GM19043 (cell line): ENCODE results near the gene TIMP4.
A peak's percentile ranks its signal among the peaks of the same experiment; 100 is the strongest.

ENCODE experiments used
- ATAC-seq: cut with Tn5 transposase; IDR thresholded peaks from one replicate; pipeline ENCODE4 v1.9.1; 2021; ENCODE audit warnings: low read depth; ENCODE audit not compliant: unreplicated experiment

Gene TIMP4

DNA sequence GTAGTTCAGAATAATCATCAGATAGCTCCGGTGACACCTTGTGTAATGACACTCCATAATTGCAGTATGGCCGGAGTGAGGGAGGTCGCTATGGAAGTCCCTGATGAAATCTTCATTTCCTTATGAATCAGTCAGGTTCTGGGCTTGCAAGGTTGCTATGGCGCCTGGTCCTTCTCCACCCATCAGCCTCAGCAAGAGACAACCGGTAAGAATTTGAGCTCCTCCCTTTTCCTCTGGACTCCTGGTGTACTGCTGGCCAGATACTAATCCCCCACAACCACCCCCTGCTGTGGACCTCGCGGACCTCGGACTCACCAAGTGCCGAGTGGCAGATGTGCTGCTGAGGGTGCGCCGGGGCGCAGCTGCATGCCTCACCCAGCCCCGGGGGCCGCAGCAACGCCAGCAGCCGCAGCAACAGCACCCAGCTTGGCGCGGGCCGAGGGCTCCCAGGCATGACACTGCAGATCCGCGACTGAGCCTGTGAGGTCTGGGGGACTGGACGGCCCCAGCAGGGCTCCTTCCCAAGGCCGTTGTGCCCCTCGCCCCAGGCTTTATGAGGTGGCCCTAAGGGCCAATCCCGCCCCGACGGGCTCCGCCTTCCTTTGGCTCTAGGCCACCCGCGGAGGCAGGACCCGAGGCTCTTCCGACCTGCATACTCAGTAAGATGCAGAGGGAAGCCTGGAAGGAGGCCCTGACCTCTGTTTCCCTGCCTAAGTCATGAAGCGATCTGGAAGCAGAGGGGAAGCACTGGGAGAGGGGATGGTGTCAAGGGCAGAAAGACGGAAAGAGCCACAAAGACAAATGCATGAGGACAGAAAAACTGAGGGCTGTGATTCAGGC, at the start of gene TIMP4:
TIMP4 (minus strand) TSS at position 526 of the 840 bp plus-strand sequence; CDS start at position 454, 72 bp downstream.
- no peak for ATAC-seq

DNA sequence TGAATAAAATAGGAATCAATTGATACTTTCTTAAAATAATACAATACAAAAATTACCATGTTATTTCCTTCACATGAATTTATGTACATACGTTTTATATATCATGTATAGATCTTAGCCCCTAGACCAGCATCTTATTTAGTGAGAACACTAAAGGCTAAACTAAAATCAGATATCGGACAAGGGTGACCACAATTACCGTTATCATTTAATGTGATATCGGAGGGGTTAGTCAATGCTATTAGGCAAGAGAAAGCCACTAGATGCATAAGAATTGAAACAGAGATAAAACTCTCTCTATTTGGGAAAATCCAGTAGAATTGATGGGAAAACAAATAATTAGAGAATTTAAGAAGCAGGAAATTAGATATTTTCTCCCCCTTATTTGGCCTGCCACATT, 46.5 kb upstream of the TIMP4 start:
- no peak for ATAC-seq

DNA sequence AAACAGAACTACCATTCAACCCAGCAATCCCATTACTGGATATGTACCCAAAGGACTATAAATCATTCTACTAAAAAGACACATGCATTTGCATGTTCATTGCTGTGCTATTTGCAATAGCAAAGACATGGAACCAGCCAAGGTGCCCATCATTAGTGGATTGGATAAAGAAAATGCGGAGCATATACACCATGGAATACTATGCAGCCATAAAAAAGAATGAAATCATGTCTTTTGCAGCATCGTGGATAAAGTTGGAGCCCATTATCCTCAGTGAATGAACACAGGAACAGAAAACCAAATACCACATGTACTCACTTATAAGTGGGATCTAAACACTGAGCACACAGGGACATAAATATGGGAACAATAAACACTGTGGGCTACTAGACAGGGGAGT, 43.1 kb upstream of the TIMP4 start:
- ATAC-seq = no peak

DNA sequence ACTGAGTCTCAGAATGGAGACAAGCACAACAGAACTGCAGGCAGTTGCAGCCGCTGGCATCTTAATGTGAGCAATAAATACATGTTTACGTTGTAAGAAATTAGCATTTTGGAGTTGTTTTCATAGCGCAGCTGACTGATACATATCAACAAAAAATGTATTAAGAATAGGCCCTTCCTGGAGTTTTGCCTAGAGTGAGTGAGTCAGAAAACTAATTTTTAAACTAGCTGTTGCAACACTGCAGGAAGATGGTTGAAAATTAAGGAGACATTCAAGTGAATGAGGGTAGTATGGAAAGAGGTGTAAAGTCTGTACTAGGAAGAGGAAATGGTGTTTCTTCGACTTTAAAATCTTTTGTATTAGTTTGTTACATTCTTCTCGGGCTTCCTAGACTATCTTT, 39.6 kb upstream of the TIMP4 start:
- no peak for ATAC-seq

DNA sequence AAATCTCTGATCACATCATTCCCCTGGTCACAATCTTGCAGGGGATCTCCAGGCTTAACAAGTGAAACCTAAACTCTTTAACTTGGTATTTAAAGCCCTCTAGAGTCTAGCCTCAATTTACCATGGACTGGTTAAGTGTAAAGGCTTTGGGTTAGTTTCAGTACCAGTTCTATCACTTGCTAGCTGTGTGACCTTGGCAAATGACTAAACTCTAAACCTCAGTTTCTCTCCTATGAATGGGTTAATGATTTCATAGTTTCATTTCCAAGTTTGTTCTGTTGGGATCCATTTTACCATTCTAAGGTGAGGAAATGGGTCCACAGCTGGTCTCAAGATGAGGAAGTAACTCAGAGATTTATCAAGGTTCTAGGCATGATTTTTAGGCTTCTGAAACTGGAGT, 38.8 kb upstream of the TIMP4 start:
- peak; percentile 41 for ATAC-seq

DNA sequence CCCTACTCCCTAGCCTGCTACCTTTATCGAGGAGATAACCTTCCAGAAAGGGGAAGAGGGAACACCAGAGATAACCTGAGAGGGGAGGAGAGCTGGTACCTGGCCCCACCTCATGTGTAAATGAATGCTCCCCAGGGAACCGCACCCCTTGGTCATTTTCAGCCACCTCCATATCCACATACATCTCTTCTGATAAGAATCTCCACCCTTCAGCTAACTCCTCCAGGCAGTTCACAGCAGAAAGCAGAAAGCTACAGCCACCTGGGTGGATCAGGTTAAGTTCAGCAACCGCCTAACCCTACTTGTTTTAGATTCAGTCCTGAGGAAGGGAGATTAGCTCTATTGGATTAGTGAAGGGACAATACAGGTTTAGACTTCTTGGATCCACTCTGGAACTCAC, 38.0 kb upstream of the TIMP4 start:
- no peak for ATAC-seq

DNA sequence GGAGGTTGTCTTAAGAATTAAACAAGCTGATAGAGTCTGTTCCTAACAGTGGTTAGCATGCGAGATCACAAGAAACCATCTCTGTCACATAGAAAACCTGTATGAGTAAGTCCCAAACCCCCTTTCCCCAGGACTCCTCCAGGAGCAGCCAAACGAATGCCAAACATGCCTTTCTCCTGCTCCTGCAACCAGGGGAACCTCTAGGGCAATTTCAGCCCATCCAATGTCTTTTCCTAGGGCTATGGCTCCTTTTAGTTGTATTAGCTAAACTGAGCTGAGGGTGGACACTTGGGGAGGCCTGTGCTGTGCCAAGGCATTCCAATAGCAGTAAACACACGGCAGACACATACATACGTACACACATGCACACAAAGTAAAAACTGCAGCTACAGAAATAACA, 36.5 kb upstream of the TIMP4 start:
- no peak for ATAC-seq

DNA sequence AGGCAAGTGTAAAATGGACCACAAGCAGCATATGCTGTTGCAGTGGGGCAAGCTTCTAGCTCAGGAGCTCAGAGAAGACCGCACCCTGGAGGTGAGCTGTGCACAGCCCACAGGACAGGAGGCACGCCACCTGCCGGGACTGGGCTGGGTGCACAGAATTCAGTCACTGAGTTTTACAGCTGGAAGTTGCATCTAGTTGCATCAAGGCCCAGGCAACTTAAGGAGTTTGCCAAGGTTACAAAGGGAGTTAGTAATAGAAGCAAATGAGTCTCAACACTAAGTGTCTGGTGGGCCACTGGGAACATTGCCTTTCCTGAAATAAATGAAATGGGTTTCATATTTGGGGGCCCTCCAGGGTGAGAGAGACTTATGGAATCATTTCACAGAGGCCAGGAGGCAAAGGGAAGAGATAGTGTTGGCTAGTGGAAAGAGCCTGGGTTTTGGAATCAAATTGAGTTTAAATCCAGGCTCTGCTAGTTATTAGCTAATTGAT, 36.0 kb upstream of the TIMP4 start:
- ATAC-seq = peak; percentile 47

DNA sequence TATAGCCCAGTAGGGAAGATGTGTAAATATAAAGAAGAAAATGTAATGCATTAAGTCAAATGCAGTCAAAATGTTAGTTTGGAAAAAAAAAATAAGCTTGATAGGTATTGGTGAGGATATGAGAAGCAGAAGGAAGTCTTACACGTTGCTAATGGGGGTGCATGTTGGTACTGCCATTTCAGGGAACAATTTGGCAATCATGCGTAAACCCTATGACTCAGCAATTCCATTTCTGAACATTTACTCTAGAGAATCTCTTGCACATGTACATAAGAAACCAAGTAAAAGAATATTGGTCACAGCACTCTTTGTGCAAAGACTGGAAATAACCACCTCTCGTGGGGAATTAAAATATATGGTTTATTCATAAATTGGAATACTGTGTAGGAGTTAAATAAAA, 35.5 kb upstream of the TIMP4 start:
- ATAC-seq = peak; percentile 21

DNA sequence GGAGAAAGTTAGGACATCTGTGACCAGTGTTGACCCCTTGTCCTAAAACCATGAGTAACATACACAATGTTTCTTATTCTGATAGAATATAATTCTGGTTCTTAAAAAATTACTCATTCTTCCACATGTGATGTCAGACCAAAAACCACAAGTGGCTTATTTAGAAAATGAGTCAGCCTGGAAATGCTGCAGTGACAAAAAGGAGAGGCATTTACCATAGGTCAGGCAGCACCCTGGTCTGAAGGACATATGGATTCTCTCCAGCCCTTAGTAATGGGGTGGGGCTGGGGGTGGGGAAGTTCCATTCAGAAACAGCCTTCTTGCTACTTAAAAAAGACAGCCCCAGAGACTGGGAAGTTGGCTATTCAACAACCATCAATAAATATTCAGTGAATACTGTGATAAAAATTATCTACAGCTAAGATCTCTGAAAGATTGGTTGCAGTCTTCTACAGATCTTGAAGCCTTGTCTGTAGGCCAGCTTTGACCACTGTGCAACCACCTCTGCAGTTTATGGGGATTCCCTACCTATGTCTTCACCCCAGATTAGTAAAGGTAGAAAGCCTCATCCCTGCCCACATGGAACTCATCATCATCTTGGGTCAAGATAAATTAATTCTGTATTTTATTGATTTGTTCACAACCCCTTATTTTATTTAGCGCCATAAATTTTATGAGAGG, 34.9 kb upstream of the TIMP4 start:
- peak; percentile 51 for ATAC-seq

DNA sequence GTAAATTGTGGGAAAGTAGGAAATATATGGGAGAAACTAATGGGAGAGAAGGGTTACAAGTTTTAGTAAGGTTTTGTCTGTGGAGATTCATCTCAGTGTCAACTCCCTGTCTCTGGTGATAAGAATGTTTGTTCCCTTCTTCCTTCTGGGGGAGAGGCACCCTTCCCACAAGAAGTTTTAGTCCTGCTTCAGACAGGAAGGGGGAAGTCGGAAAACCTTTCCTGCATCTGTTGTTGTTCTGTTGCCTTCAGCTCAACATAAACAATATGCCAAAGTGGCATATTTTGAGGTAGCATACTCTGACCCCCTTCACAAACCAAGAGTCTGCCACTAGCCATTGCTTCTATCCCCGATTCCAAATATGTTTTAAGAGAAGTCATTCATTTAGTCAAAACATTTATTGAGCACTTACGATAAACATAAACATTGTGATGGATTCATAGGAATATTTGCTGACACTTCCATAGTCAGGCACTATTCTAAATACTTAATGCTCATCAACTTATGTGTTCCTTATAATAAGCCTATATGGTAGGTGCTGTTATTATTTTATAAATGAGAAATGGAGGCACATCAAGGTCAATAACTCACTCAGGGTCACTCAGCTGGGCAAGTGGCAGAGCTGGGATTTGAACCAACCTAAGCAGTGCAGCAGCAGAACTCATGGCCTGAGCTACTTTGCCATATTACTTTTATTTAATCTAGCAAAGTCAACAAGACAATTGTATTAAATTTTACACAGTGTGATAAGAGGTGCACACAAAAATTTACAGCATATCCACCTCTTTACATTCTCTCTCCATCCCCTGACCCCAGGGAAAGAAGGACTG, 34.2 kb upstream of the TIMP4 start:
- ATAC-seq = no peak

DNA sequence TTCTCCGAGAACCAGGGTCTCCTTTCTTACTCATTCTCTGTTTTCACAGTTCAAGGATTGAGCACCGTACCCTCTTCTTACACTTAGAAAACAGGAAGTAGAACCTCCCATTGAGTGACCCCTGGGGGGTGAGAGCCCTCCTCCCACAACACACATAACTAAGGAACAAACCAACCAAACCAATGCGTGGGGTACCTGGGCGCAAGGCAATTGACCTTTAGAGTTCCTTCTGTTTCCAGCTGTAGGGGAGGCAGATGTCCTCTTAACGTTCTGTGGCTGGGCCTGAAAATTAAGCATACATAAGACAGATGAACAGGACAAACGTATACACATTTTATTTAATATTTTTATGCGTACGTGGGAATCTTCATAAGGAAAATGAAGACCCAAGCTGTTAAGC, 33.5 kb upstream of the TIMP4 start:
- no peak for ATAC-seq

DNA sequence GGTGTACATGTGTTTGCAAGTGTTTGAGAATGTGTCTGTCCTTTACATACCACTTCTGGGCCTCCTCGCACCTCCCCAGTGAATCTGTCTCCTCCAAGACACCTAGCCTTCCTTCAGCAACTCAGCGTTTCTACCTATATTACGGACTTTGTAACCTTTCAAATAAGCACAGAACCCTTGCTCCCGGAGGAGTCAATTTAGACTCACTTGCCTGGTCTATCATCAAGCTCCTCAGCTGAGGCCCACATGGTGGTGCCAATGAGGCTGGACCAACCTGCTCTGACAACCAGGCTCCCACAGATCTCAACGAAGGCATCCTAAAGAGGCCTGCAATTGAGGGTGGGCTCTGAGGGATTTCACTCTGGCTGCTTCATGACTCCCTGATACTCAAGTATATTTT, 32.8 kb upstream of the TIMP4 start:
- no peak for ATAC-seq

DNA sequence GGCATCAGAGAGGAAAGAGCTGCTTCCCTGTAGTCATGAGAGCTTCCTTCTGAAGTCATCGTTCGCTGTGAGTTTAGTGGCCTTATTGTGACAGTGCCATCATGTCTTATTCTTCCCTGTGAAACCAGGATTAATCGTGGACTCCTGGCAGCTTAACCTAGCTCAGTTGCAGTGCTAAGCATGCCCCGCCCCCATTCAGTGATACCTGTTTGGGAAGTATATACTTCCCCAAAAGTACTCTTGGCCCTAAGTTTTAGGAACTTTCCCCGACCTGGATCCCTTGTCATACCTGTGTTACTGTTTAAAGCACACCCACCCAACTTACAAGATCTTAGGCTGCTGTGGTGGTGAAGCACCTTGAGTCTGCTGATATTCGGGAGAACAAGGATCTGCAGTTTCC, 32.1 kb upstream of the TIMP4 start:
- no peak for ATAC-seq

DNA sequence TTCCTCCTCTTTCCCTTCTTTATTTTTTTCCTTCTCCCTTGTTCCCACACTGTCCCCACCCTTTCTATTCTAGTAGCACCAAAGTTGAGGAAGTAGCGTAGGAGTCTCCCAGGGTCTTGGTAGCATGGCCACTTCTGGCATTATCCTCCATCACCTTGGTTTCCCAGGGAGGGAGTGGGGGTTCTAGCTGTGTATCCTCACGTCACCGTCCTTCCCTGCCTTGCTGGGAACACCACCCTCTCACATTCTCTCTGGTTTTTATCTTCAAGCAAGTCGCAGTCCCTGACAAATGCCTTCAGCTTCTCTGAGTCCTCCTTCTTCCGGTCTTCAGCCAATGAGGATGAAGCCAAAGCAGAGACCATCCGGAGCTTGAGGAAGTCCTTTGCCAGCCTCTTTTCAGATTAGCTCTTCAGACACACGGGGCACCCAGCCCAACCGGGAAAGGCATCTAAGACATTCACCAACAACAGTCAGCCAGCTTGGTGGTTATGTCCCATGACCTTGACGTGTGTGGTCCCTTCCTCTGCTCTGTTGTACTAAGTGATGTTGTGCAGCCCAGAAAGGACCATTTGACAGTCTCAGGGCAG, 31.6 kb upstream of the TIMP4 start:
- ATAC-seq = no peak

DNA sequence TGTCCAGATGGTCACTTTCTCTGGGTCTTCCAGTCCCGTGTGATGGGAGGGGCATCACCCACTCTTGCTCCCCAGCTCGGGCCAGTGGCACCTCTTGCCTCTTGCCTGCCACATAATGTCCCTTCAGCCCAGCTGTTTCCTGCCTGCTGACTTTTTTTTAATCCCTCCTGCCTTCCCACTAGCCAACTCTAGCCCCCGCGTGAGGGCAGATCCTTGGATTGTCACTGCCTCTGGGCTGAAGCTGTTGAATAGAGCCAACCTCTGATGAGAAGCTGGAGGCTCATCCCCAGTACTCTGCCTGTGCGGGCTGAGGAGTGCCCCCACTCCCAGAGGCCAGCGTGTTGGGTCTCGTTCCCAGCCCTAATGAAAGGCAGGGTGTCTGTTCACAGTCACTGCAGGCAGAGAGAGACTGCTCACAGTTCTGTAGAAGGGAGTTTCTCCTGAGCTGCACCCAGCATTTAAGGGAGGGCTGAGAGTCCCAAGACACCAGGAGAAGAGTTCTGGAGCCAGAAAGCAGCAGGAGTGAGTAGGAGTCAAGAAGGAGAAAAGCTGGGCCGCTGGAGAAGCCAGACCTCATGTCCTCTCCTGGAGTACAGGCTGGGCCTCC, 30.1 kb upstream of the TIMP4 start:
- ATAC-seq = no peak

DNA sequence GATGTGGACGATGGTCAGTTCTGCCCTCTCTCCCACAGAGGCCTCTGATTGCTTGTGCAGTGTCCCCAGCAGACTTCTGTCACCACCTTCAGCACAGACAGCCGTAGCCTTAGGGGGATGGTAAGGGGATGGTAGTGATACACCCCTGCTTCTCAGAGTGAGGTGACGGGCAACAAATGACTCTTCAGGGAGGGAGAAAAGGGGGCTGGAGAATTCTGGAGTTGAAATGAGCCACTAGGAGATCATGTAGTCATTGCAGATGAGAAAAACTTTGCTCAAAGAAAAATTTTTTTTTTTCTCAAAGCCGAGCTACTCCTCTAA, 29.6 kb upstream of the TIMP4 start:
- ATAC-seq = no peak

DNA sequence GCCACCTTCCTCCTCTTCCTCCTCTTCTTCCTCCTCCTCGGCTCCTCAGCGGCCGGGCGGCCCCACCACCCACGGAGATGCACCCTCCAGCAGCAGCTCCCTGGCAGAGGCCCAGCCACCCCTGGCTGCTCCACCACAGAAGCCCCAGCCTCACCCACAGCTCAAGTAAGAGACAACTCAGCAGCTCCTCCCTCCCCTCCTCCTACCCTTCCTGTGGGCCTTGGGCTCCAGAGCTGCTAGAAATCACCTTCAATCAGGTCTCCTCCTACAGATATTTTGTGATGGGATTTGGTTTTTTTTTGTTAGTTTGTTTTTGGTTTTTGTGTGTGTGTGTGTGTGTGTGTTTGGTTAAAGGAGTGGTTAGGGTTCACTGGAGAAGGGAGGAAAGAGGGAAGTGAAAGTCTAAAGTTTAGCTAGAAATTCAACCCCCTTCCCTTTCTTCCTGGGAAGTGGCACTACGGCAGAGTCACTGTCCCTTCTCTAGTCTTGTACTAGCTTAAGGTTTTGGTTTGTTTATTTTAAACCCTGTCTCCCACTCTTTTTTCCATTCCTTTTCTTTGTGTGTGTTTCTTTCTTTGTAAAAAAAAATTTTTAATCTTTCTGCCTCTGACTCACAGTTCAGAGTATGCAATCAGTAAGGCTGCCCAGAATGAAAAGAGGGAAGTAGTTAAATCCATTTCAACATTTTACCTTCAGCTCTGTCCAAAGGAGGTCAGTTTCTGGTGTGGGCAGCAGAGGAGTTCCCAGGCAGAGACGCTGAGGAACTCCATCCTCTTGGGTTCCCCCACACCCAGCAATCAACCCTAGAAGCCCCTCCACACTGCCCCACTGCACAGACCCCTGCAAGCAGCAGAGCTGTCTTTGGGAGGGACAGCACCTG, 29.0 kb upstream of the TIMP4 start:
- ATAC-seq = peak; percentile 58

DNA sequence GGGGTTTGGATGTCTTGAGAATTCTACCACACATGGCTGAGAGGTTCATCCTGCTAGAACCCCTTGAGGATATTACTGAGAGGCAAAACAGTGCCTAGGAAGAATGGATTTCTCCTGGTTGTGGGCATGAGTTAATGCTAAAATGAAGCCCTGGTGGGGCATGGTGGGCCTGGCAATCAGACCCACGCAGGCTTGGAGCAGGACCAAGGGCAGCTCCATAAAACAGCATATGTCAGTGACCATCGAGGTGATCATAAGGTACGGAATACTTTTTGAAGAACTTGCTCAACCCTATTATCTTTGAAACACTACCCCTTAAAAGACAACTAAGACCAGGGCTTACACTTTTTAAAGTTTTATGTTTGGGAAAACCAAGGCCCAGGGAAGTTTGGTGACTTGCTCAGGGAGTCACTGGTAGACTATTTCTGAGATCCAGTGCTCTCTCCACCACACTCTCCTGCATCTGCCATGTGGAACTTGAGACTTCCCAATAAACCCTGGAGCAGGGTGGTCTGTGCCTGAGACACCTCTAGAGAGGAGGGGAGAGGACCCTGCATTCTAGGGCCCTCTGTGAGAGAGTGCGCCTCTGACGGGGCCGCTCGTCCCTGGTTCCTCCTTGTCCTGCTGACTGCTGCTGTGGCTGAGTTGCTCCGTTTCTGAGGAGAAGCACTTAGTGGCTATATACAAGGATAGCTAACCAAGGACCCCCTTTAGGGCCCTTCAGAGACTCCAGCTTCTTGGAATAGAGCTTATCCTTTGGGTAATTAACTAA, 28.0 kb upstream of the TIMP4 start:
- ATAC-seq = no peak
